H1 (cell line): ENCODE measurements around the gene CCDC112. TPM values are rescaled to one million over a fixed set of nuclear protein-coding genes. Genes with fewer than 3 reads are reported as not detected.

Experiments
- CTCF ChIA-PET: fragments of 300-600 bp; sonication (Branson Sonifier 250); formaldehyde crosslinking; loops from one replicate; lab custom pipeline; 2021; ENCODE audit not compliant: partially characterized antibody; lab: Charles Lee
- POLR2A ChIA-PET: fragments of 300-600 bp; sonication (Branson Sonifier 250); formaldehyde crosslinking; loops from one replicate; lab custom pipeline; 2021; ENCODE audit warnings: inconsistent platforms; ENCODE audit not compliant: partially characterized antibody; lab: Charles Lee
- DNase-seq, 2 experiments: peaks; one replicate each; pipeline versions ENCODE4 v3.0.0 to v3.0.0-alpha.2; 2010 to 2022; ENCODE audit warnings: low spot score in 2 of 2, low read depth in 1 of 2, mixed read lengths in 1 of 2
- FAIRE-seq: peaks from 2 replicates; lab custom pipeline; 2011; peaks lifted over from hg19 to GRCh38; lab: Jason Lieb, UNC
- H2AFZ ChIP-seq: 2 replicates; pipeline ENCODE4 v1.8.1; 2012; ENCODE audit warnings: low read length, inconsistent platforms
- H2AK5ac ChIP-seq: 2 replicates; pipeline ENCODE4 v1.6.1; 2013; ENCODE audit warnings: low read depth, low read length
- H2BK120ac ChIP-seq: replicated peaks from 2 replicates; pipeline ENCODE3; 2013; ENCODE audit warnings: low read depth, low read length, inconsistent platforms
- H2BK12ac ChIP-seq: 2 replicates; pipeline ENCODE4 v1.6.1; 2013; ENCODE audit warnings: low read depth, low read length
- H2BK15ac ChIP-seq: 2 replicates; pipeline ENCODE4 v1.6.1; 2013; ENCODE audit warnings: low read length
- H2BK20ac ChIP-seq: 2 replicates; pipeline ENCODE4 v1.6.1; 2013; ENCODE audit warnings: low read length
- H2BK5ac ChIP-seq: 2 replicates; pipeline ENCODE4 v1.6.1; 2013; ENCODE audit warnings: low read depth, low read length
- H3K14ac ChIP-seq: 2 replicates; pipeline ENCODE4 v1.6.1; 2013; ENCODE audit warnings: inconsistent platforms; ENCODE audit not compliant: insufficient read length
- H3K18ac ChIP-seq: 2 replicates; pipeline ENCODE4 v1.6.1; 2013; ENCODE audit warnings: low read length; ENCODE audit errors: extremely low read depth
- H3K23ac ChIP-seq: 2 replicates; pipeline ENCODE4 v1.6.1; 2013; ENCODE audit warnings: inconsistent platforms; ENCODE audit not compliant: insufficient read length
- H3K23me2 ChIP-seq: 2 replicates; pipeline ENCODE4 v1.6.1; 2013; ENCODE audit warnings: low read depth, low read length
- H3K27ac ChIP-seq: 2 replicates; pipeline ENCODE4 v1.6.1; 2011; ENCODE audit warnings: low read depth, low read length, inconsistent platforms
- H3K27me3 ChIP-seq, 4 experiments: replicated peaks in 1 of 4; 1 replicate in 1 of 4; 2 replicates in 3 of 4; pipeline versions ENCODE4 v1.6.1 to v1.8.1; 2011 to 2013; ENCODE audit warnings: low read length in 3 of 4, mild to moderate bottlenecking in 3 of 4, inconsistent platforms in 2 of 4, mixed read lengths in 2 of 4, moderate library complexity in 1 of 4; ENCODE audit not compliant: control insufficient read depth in 3 of 4, insufficient read depth in 3 of 4; ENCODE audit errors: extremely low read depth in 1 of 4
- H3K36me3 ChIP-seq, 4 experiments: 2 replicates each; pipeline versions ENCODE4 v1.6.1 to v1.8.1; 2011 to 2013; ENCODE audit warnings: mild to moderate bottlenecking in 4 of 4, low read length in 3 of 4, moderate library complexity in 2 of 4, control low read depth in 1 of 4, inconsistent platforms in 1 of 4; ENCODE audit not compliant: insufficient read depth in 4 of 4, control insufficient read depth in 2 of 4
- H3K4ac ChIP-seq: replicated peaks from 2 replicates; pipeline ENCODE3; 2013; ENCODE audit warnings: low read length, low read depth, mixed read lengths, inconsistent platforms; ENCODE audit not compliant: insufficient read length
- H3K4me1 ChIP-seq, 4 experiments: replicated peaks in 1 of 4; 1 replicate in 1 of 4; 2 replicates in 3 of 4; pipeline versions ENCODE4 v1.6.1 to v1.8.1; 2011 to 2013; ENCODE audit warnings: low read length in 3 of 4, inconsistent platforms in 2 of 4, mixed read lengths in 1 of 4; ENCODE audit not compliant: insufficient read depth in 4 of 4, control insufficient read depth in 3 of 4
- H3K4me2 ChIP-seq, 2 experiments: 2 replicates each; pipeline versions ENCODE4 v1.6.1 to v1.8.1; 2011 to 2013; ENCODE audit warnings: low read depth in 2 of 2, low read length in 2 of 2, control low read depth in 1 of 2, inconsistent platforms in 1 of 2, mild to moderate bottlenecking in 1 of 2; ENCODE audit not compliant: insufficient read depth in 1 of 2
- H3K4me3 ChIP-seq, 4 experiments: fragments of 200-600, 300-600 bp in 1 of 4; sonication (generic), shearing (Covaris generic), sonication (Bioruptor Twin) in 1 of 4; 2 replicates each; pipeline versions ENCODE4 v1.5.1 to v1.8.1; 2011 to 2016; ENCODE audit warnings: low read length in 4 of 4, low read depth in 3 of 4, control low read depth in 2 of 4, inconsistent platforms in 2 of 4, mild to moderate bottlenecking in 2 of 4, mixed read lengths in 1 of 4, moderate library complexity in 1 of 4; ENCODE audit not compliant: insufficient read depth in 2 of 4; ENCODE audit errors: extremely low read depth in 1 of 4
- H3K56ac ChIP-seq: replicated peaks from 2 replicates; pipeline ENCODE3; 2013; ENCODE audit warnings: low read depth, mild to moderate bottlenecking, mixed read lengths, low read length, inconsistent platforms; ENCODE audit not compliant: insufficient read length
- H3K79me1 ChIP-seq: 2 replicates; pipeline ENCODE4 v1.6.1; 2013; ENCODE audit warnings: low read depth, low read length, control low read depth
- H3K79me2 ChIP-seq, 2 experiments: 2 replicates each; pipeline versions ENCODE4 v1.6.1 to v1.8.1; 2012 to 2013; ENCODE audit warnings: low read length in 2 of 2, mild to moderate bottlenecking in 2 of 2, inconsistent platforms in 1 of 2; ENCODE audit not compliant: insufficient read depth in 2 of 2, control insufficient read depth in 1 of 2
- H3K9ac ChIP-seq, 4 experiments: replicated peaks in 1 of 4; 1 replicate in 1 of 4; 2 replicates in 3 of 4; pipeline versions ENCODE4 v1.6.1 to v1.8.1; 2011 to 2013; ENCODE audit warnings: low read depth in 3 of 4, low read length in 3 of 4, control low read depth in 2 of 4, mild to moderate bottlenecking in 2 of 4, moderate library complexity in 2 of 4, inconsistent platforms in 1 of 4; ENCODE audit errors: extremely low read depth in 1 of 4
- H3K9me3 ChIP-seq, 2 experiments: 2 replicates each; pipeline versions ENCODE4 v1.6.1 to v1.8.1; 2012 to 2013; ENCODE audit warnings: mild to moderate bottlenecking in 2 of 2, moderate library complexity in 2 of 2, control low read depth in 1 of 2, inconsistent platforms in 1 of 2, low read depth in 1 of 2, low read length in 1 of 2, mixed read lengths in 1 of 2; ENCODE audit not compliant: insufficient read depth in 2 of 2
- H4K20me1 ChIP-seq, 2 experiments: replicated peaks in 1 of 2; 2 replicates each; pipeline versions ENCODE3 to v1.8.1; 2011 to 2013; ENCODE audit warnings: inconsistent platforms in 2 of 2, low read length in 2 of 2, mild to moderate bottlenecking in 1 of 2; ENCODE audit not compliant: insufficient read depth in 2 of 2, control insufficient read depth in 1 of 2
- H4K5ac ChIP-seq: 2 replicates; pipeline ENCODE4 v1.6.1; 2013; ENCODE audit warnings: low read length, low read depth, mixed read lengths, inconsistent platforms; ENCODE audit not compliant: insufficient read length
- H4K8ac ChIP-seq: 2 replicates; pipeline ENCODE4 v1.8.0; 2013; ENCODE audit warnings: mild to moderate bottlenecking, moderate library complexity, low read length, inconsistent platforms; ENCODE audit not compliant: insufficient read depth; ENCODE audit errors: extremely low read depth
- H4K91ac ChIP-seq: replicated peaks from 2 replicates; pipeline ENCODE3; 2013; ENCODE audit warnings: low read length, mixed read lengths, inconsistent platforms; ENCODE audit not compliant: insufficient read length
- CBX8 ChIP-seq: fragments of 300-800, 300-1000 bp; sonication (generic); IDR thresholded peaks from 2 replicates; pipeline ENCODE4 v1.7.1; 2016; ENCODE audit warnings: low read depth, low read length, borderline replicate concordance
- CHD1 ChIP-seq: IDR thresholded peaks from 2 replicates; pipeline ENCODE4 v1.6.1; 2012; ENCODE audit warnings: low read depth, low read length, improper control_type of control experiment
- EGR1 ChIP-seq: IDR thresholded peaks from 2 replicates; pipeline ENCODE4 v1.6.1; 2011; ENCODE audit warnings: low read depth, low read length, borderline replicate concordance
- EP300 ChIP-seq, 2 experiments: IDR thresholded peaks; 1 replicate in 1 of 2; 2 replicates in 1 of 2; pipeline ENCODE4 v1.6.1; 2011 to 2012; ENCODE audit warnings: low read depth in 2 of 2, low read length in 2 of 2, mild to moderate bottlenecking in 2 of 2, borderline replicate concordance in 1 of 2, inconsistent platforms in 1 of 2, moderate library complexity in 1 of 2
- KDM5A ChIP-seq: fragments of 200-600 bp; IDR thresholded peaks from 2 replicates; pipeline ENCODE4 v1.7.1; 2012; ENCODE audit warnings: mild to moderate bottlenecking, low read length, inconsistent platforms, mixed read lengths
- MAX ChIP-seq: IDR thresholded peaks from 2 replicates; pipeline ENCODE4 v1.6.1; 2012; ENCODE audit warnings: inconsistent platforms
- NRF1 ChIP-seq: IDR thresholded peaks from 2 replicates; pipeline ENCODE4 v1.6.1; 2011; ENCODE audit warnings: mild to moderate bottlenecking, low read depth, low read length, improper control_type of control experiment
- POLR2AphosphoS5 ChIP-seq: IDR thresholded peaks from 2 replicates; pipeline ENCODE4 v1.6.1; 2011; ENCODE audit warnings: low read depth, low read length
- RAD21 ChIP-seq, 2 experiments: IDR thresholded peaks in 1 of 2; conservative IDR thresholded peaks in 1 of 2; 2 replicates each; pipeline ENCODE4 v1.6.1; 2011; ENCODE audit warnings: low read depth in 2 of 2, low read length in 2 of 2, improper control_type of control experiment in 1 of 2, inconsistent platforms in 1 of 2, mild to moderate bottlenecking in 1 of 2, moderate library complexity in 1 of 2
- RNF2 ChIP-seq: fragments of 200-900, 300-1000 bp; sonication (generic); IDR thresholded peaks from 2 replicates; pipeline ENCODE4 v1.7.1; 2016; ENCODE audit warnings: borderline replicate concordance, low read depth, mild to moderate bottlenecking, antibody characterized with exemption, low read length; ENCODE audit not compliant: poor library complexity, severe bottlenecking; ENCODE audit errors: missing control alignments
- SP2 ChIP-seq: IDR thresholded peaks from 2 replicates; pipeline ENCODE4 v1.6.1; 2012; ENCODE audit warnings: mild to moderate bottlenecking, low read length, inconsistent platforms
- TEAD4 ChIP-seq: IDR thresholded peaks from 2 replicates; pipeline ENCODE4 v1.6.1; 2012; ENCODE audit warnings: low read depth, low read length, inconsistent platforms, mixed read lengths
- WGBS, 2 experiments: shearing (Covaris generic) in 1 of 2; methylation state at CpG; one replicate each; pipeline versions ENCODE4 v1.1.6 to v1.1.7; 2013 to 2015; ENCODE audit warnings: low lambda C conversion rate in 2 of 2, mixed read lengths in 2 of 2, inconsistent platforms in 1 of 2, low coverage in 1 of 2, missing lambda C conversion rate in 1 of 2; ENCODE audit not compliant: insufficient replicate concordance in 2 of 2, insufficient coverage in 1 of 2, insufficient read length in 1 of 2; ENCODE audit errors: extremely low coverage in 1 of 2, missing lambda C conversion rate in 1 of 2; 5-methylcytosine and 5-hydroxymethylcytosine counted together
- polyA plus RNA-seq, 7 experiments: library from polyadenylated mRNA; depleted of rRNA in 3 of 7; stranded (reverse) in 5 of 7; unstranded in 2 of 7; fragments of >200 nt in 5 of 7; fragments of 200-250 nt in 2 of 7; gene quantifications; 1 replicate in 5 of 7; 2 replicates in 1 of 7; 4 replicates in 1 of 7; pipeline versions ENCODE4 v1.2.1 to v1.2.3, GENCODE V29; 2011 to 2013; ENCODE audit warnings: missing spikeins in 2 of 7, mixed read lengths in 2 of 7
- total RNA-seq: library from RNA; stranded (reverse); fragmentation: NEBNext Ultra II Directional; extraction: Animal tissue kit (Norgen Biotek cat#: 25700); gene quantifications from 2 replicates; pipeline ENCODE4 v1.2.1, GENCODE V29; 2021
- TF ChIP-seq, protein P1 (sequence below): IDR thresholded peaks from 2 replicates; pipeline ENCODE4 v1.6.1; 2012; ENCODE audit warnings: inconsistent platforms

CCDC112 gene
- total and polyA plus RNA-seq, 2 of the 8 experiments (the other 6 are each of a cell fraction or from before 2014, with no cell fraction given): 3.3 to 15.6 TPM

GRCh38 chr5:115289104-115289503 is 7.3 kb downstream of the CCDC112 start:
- H3K27ac ChIP-seq: no peak overlapping the region
- no peak overlapping the region for H4K5ac ChIP-seq
- CTCF ChIA-PET: interaction anchor here (0.5 kb wide), 1 partner anchor 191 kb away, joined by 3 read pairs; no protein-coding TSS in a partner anchor
- WGBS, 2 experiments: 90% methylated on average over 4 of the region's 4 CpGs; no CpG with 5 or more reads in 1 of the 2 experiments
- H4K20me1 ChIP-seq: peaks cover 2% of the 10 kb centered on the region in 2 experiments
- FAIRE-seq: no peak
- H3K23me2 ChIP-seq: no peaks in the 10 kb centered on the region
- H3K79me1 ChIP-seq: peaks cover 2% of the 10 kb centered on the region
- no peak overlapping the region for H2BK15ac ChIP-seq
- no peaks in the 10 kb centered on the region; a peak in 1 of 8 replicates for H3K36me3 ChIP-seq
- no peak overlapping the region for H2AK5ac ChIP-seq
- DNase-seq: no peak
- H3K9ac ChIP-seq: no peak overlapping the region
- no peak overlapping the region for H3K56ac ChIP-seq
- H3K18ac ChIP-seq: no peak overlapping the region
- POLR2A ChIA-PET: no interaction called here
- no peak overlapping the region for H3K23ac ChIP-seq
- no peak overlapping the region for H2BK5ac ChIP-seq
- H3K14ac ChIP-seq: no peak overlapping the region
- no peaks in the 10 kb centered on the region for H3K4me1 ChIP-seq
- H2BK20ac ChIP-seq: no peak overlapping the region
- no peak overlapping the region for H3K4me2 ChIP-seq
- H2BK120ac ChIP-seq: no peak overlapping the region
- H3K27me3 ChIP-seq: no peaks in the 10 kb centered on the region
- no peak overlapping the region for H2AFZ ChIP-seq
- no peak overlapping the region for H2BK12ac ChIP-seq
- H3K4me3 ChIP-seq: no peak overlapping the region
- no peak overlapping the region for H3K4ac ChIP-seq
- no peak overlapping the region for H4K91ac ChIP-seq
- no peak overlapping the region for H4K8ac ChIP-seq
- H3K79me2 ChIP-seq: peaks cover 0 to 87% of the 10 kb centered on the region in 2 experiments; a peak in 2 of 4 replicates
- no peaks in the 10 kb centered on the region for H3K9me3 ChIP-seq
- TF ChIP-seq CBX8 (no peak), MAX (no peak), EP300 (IDR thresholded peaks at IDR 0.05; ENCODE audit: borderline replicate concordance in 1 of 2, low read depth in 2 of 2, low read length in 2 of 2) (no peak), TEAD4 (no peak), CHD1 (no peak), POLR2AphosphoS5 (no peak), NRF1 (no peak), EGR1 (no peak), KDM5A (no peak), RNF2 (no peak), RAD21 (IDR thresholded peaks at IDR 0.05 in 1 of 2, conservative IDR thresholded peaks at IDR 0.05 in 1 of 2; ENCODE audit: low read depth in 2 of 2, low read length in 2 of 2) (no peak), SP2 (no peak)
- TF ChIP-seq, protein P1, sequence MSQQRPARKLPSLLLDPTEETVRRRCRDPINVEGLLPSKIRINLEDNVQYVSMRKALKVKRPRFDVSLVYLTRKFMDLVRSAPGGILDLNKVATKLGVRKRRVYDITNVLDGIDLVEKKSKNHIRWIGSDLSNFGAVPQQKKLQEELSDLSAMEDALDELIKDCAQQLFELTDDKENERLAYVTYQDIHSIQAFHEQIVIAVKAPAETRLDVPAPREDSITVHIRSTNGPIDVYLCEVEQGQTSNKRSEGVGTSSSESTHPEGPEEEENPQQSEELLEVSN: no peak
